Motor neuron (in vitro differentiated cells): Measurements from ENCODE around the gene ARMH3. TPM values are rescaled to one million over a fixed set of nuclear protein-coding genes. Genes with fewer than 3 reads are reported as not detected.
"Not testable (repeated sequence)": the region's sequence is repeated elsewhere in the genome, so short reads cannot be mapped to it uniquely, and the experiment has no call there.

Experiments used
- ATAC-seq, 8 experiments: fragments of 200-7000 bp; cut with Tn5 transposase; replicated peaks in 6 of 8; 2 replicates each; pipeline ENCODE4 v1.8.0; 2021; ENCODE audit warnings: mild to moderate bottlenecking in 8 of 8, moderate library complexity in 8 of 8
- H3K27ac ChIP-seq, 2 donors: fragments of 250-450 bp; sonication (Bioruptor Pico); 2 replicates each; pipeline ENCODE4 v1.9.0; 2021; ENCODE audit warnings: antibody characterized with exemption in 2 of 2, mild to moderate bottlenecking in 2 of 2, moderate library complexity in 1 of 2
- H3K4me1 ChIP-seq, 2 donors: fragments of 250-450 bp; sonication (Bioruptor Pico); replicated peaks in 1 of 2; 2 replicates each; pipeline ENCODE4 v1.6.1; 2021; ENCODE audit warnings: antibody characterized with exemption in 2 of 2, mild to moderate bottlenecking in 2 of 2, moderate library complexity in 1 of 2
- H3K4me3 ChIP-seq, 5 donors: fragments of 250-450 bp; sonication (Bioruptor Pico); 2 replicates each; pipeline ENCODE4 v1.9.0; 2021; ENCODE audit warnings: antibody characterized with exemption in 5 of 5, mild to moderate bottlenecking in 5 of 5, moderate library complexity in 4 of 5
- WGBS, 10 experiments: fragments of 450-650 bp; shearing (Covaris generic); methylation state at CpG; one replicate each; pipeline ENCODE4 v1.0.0; 2022; 5-methylcytosine and 5-hydroxymethylcytosine counted together
- in situ Hi-C, 9 experiments: fragments of 400-800 bp; cut with MboI; loops; one replicate each; pipeline ENCODE4 v1.15.0; 2021; ENCODE audit warnings: low sequenced_read_pairs in 9 of 9, low pct_unique_long_range_greater_than_20kb in 2 of 9; ENCODE audit not compliant: unreplicated experiment in 9 of 9
- total RNA-seq, 8 experiments: library from RNA; unstranded; fragments of 300-600 nt; gene quantifications; 2 replicates each; pipeline versions ENCODE4 v1.2.3 to v1.2.4, GENCODE V29; 2022

ARMH3 gene
- total RNA-seq, 8 experiments from 2014 or later: 5.5 to 18.3 (median 10.0) TPM

DNA sequence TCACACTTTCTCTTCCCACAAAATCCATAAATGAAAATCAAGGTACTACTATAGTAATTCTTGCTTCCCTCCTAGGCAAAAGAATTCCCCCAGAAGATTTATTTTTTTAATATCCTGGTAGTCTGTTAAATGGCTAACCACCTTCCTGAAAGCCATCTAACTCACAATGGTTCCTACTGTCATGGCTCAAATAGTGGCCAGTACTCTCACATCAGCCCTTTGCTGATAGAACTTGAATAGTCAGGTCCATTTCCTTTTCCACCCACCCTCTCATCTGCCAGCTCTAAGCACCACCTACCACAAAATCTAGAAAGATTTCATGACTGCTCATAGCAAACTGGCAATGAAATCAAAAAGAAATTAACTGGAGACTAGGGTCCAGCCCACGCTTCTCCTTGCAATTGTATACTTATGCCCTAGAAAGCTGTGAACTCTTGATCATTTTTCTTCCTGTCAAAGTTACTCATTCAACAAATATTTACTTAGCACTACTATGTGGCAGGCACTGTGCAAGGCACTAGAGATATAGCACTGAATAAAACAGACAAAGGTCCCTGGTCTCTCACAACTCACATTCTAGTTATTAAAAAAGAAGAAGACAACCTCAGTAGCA, 60.4 kb downstream of the ARMH3 start:
- no peaks in the 10 kb centered on the region for H3K4me1 ChIP-seq
- H3K4me3 ChIP-seq: no peak overlapping the region
- WGBS, 10 experiments: 0 to 100% (median 88%) methylated on average over 1 of the region's 1 CpG; no CpG with 5 or more reads in 5 of the 10 experiments
- peak in 1 of 8 experiments; percentile 54 for ATAC-seq
- H3K27ac ChIP-seq: no peak overlapping the region
- in situ Hi-C loops: no loop called here

GRCh38 chr10:101993651-101994200, 62.2 kb downstream of the ARMH3 start:
- WGBS, 10 experiments: 78 to 100% (median 99%) methylated on average over 1 to 4 of the region's 5 CpGs
- Histone ChIP-seq H3K4me3 (no peak overlapping the region), H3K4me1 (no peaks in the 10 kb centered on the region), H3K27ac (no peak overlapping the region)
- ATAC-seq: no peak
- in situ Hi-C loops: no loop called here

DNA sequence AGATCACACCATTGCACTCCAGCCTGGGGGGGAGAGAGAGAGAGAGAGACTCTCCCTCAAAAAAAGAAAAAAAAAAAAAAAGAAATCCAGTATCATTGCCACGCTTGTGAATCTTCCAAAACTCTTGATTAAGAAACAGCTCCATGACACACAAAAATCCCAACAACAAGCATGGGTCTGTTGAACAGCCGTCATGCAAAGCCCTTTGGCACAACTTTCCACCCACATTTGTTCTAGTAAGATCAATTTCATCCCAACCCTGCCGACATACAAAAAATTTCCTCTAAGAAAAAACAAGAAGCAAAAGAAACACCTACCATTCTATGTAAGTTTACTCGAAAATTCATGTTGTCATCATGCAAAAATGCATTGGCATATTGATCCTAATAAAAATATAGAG, 62.8 kb downstream of the ARMH3 start:
- Histone ChIP-seq H3K4me3 (no peak overlapping the region), H3K27ac (no peak overlapping the region), H3K4me1 (no peaks in the 10 kb centered on the region)
- WGBS, 10 experiments: 79 to 100% (median 94%) methylated on average over 1 to 4 of the region's 4 CpGs; no CpG with 5 or more reads in 1 of the 10 experiments
- in situ Hi-C loops: no loop called here
- ATAC-seq: no peak

- in situ Hi-C loops: no loop called here
- H3K4me3 ChIP-seq: no peak overlapping the region
- ATAC-seq: no peak
- no peak overlapping the region for H3K27ac ChIP-seq
- H3K4me1 ChIP-seq: no peaks in the 10 kb centered on the region
- WGBS, 10 experiments: 50 to 100% (median 80%) methylated on average over 1 to 3 of the region's 3 CpGs; no CpG with 5 or more reads in 1 of the 10 experiments
Observed at GRCh38 chr10:101987136-101987535, 68.8 kb downstream of the ARMH3 start.

DNA sequence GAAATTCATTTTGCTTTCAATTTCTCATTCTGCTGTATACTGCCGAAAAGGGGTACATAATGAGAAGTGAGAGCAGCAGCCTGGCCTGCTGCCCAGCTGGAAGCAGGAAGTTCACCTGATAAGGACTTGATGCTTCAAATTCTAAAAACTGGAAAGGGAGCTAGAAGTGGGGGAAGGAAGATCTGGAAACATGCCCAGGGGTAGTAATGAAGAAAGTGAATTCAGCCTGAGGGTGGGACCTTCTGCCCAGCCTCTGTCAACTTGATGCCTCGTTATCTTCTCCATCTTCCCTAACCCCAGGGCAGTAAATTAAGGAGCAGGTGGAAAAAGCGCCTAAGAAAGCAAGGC, 69.4 kb downstream of the ARMH3 start:
- no peaks in the 10 kb centered on the region for H3K4me1 ChIP-seq
- no peak overlapping the region for H3K27ac ChIP-seq
- WGBS, 10 experiments: 65 to 100% (median 95%) methylated on average over 1 to 3 of the region's 3 CpGs; no CpG with 5 or more reads in 1 of the 10 experiments
- in situ Hi-C loops: no loop called here
- no peak for ATAC-seq
- no peak overlapping the region for H3K4me3 ChIP-seq

DNA sequence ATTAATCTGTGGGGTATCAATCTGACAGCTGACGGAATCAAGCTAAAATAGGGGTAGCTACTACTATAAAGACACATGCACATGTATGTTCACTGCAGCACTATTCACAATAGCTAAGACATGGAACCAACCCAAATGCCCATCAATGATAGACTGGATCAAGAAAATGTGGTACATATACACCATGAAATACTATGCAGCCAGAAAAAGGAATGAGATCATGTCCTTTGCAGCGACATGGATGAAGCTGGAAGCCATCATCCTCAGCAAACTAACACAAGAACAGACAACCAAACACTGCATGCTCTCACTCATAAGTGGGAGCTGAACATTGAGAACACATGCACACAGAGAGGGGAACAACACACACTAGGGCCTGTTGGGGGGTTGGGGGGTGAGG, 75.3 kb downstream of the ARMH3 start:
- H3K27ac ChIP-seq, H3K4me1 ChIP-seq, ATAC-seq, H3K4me3 ChIP-seq, in situ Hi-C loops: not testable (repeated sequence)
- WGBS, 10 experiments: 88 to 100% (median 100%) methylated on average over 1 of the region's 2 CpGs; no CpG with 5 or more reads in 4 of the 10 experiments

DNA sequence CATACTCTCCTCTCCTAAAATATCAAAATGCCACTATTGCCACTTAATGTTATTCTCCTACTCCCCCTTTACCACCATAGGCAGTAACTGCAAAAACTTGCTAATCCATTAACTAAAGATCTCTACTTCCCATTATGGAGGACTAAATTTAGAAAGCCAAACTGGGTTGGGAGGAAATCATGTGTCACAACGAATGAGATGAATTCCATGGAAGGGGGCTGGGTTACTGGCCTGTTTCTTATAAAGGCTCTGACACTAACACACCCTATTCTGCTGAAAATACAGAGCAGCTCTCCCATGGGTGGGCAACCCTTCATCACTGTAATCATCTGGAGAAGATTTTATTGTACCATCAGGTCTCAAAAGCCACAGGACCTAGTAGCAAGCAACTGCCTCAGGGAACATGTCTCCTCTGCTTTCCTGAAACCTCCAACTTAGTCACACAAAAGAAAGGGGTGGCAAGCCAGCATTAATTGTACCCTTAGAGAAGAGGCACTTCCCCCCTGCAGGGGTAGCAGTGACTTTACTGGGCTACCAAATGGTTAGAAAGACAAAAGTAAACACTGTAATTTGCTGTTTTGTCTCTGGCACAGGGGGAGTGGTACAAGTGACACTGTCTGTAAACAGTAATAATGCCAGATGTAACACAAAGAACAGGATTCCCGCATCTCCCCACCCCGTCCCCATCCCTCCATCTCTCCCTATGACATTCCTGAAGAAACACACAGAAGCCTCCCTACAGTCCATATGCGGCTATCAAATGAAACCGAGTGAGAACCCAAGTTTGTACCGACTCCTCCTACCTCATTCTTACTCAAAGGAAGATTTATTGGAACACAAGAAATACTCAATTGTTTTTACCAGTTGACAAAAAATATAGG, 81.6 kb downstream of the ARMH3 start:
- 24 to 71% (median 61%) methylated on average over 1 to 5 of the region's 6 CpGs for WGBS, 10 experiments
- peak; percentile 19 to 93 (median 54) for ATAC-seq
- Histone ChIP-seq H3K4me3 (no peak overlapping the region), H3K27ac (no peak overlapping the region), H3K4me1 (no peaks in the 10 kb centered on the region)
- in situ Hi-C loops: no loop called here

DNA sequence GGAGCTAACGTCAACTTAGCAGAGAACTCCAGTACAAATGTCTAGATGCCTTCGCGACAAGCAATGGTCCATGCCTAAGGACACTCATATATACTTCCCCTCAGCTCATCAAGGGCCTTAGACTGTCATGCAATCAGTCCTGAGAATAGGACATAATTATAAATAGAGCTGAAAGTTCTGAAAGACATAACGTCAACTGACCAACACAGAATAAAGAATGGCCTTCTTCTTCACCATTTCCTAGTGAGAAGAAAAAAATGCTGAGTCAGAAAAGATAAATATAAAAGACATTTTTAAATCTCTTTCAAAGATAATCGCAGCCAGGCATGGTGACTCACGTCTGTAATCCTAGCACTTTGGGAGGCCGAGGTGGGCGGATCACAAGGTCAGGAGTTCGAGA, 83.2 kb downstream of the ARMH3 start:
- whole genome bisulfite sequencing, 10 experiments: 72 to 100% (median 88%) methylated on average over 1 to 8 of the region's 9 CpGs; no CpG with 5 or more reads in 1 of the 10 experiments

GRCh38 chr10:101969412-101969922, 86.5 kb downstream of the ARMH3 start:
- in situ Hi-C loops: no loop called here
- WGBS, 10 experiments: 38 to 94% (median 77%) methylated on average over 2 to 4 of the region's 4 CpGs; no CpG with 5 or more reads in 2 of the 10 experiments
- Histone ChIP-seq H3K4me3 (no peak overlapping the region), H3K27ac (no peak overlapping the region), H3K4me1 (no peaks in the 10 kb centered on the region)
- peak in 1 of 8 experiments; percentile 75 for ATAC-seq

More for the DNA sequence above, 83.2 kb downstream of the ARMH3 start:
- Histone ChIP-seq H3K27ac (no peak overlapping the region), H3K4me3 (no peak overlapping the region), H3K4me1 (no peaks in the 10 kb centered on the region)
- in situ Hi-C loops: no loop called here
- ATAC-seq: no peak

DNA sequence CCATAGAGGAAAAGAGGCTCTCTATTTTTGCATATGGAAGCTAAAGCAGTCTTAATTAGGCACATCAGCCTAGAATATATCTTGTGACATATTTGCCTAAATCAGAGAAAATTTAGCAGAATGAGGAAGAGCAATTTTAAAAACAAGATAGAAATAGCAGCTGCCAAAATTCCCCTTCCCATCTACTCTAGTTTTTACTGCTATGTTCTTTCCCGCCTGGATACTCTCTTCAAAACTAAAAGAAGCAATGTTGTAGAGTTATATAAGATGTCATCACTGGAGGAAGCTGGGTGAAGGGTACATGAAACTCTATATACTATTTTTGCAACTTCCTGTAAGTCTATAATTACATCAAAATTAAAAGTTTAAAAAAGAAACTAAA, 87.0 kb downstream of the ARMH3 start:
- WGBS, 10 experiments: 90 to 100% (median 100%) methylated on average over 1 of the region's 1 CpG; no CpG with 5 or more reads in 3 of the 10 experiments
- in situ Hi-C loops: no loop called here
- no peak for ATAC-seq
- no peaks in the 10 kb centered on the region for H3K4me1 ChIP-seq
- no peak overlapping the region for H3K4me3 ChIP-seq
- no peak overlapping the region for H3K27ac ChIP-seq

DNA sequence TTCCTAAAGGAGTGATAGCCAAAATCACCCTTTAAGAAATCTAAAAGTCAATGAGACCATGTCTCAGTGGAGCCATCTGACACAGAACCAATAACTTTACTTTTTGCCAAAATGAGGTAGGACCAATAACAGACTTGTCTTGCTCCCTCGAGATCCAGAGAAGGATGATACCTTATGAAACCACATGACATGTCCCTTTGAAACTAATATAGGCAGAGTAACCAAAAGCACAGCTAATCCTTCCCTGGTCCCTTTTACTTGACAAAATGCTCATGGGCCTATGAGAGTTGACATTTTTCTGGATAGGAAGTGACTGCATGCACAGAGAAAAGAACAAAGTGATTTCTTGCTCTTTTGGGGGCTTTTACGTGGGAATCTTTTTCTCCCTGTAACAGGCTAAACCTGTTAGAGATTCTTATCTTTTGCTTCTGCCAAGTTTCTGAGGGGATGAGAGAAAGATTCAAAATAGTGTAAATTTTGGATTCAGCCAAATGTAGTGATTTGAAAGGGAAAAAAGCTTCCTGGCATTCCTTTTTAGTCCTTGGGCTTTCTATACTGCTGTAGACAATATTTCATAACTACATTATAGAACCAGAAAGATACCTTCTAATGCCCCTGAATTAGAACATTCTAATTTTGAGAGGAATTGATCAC, 87.6 kb downstream of the ARMH3 start:
- no peaks in the 10 kb centered on the region for H3K4me1 ChIP-seq

GRCh38 chr10:101967713-101968112, 88.3 kb downstream of the ARMH3 start:
- Histone ChIP-seq H3K27ac (no peak overlapping the region), H3K4me3 (no peak overlapping the region), H3K4me1 (no peaks in the 10 kb centered on the region)
- no peak for ATAC-seq
- in situ Hi-C loops: no loop called here
- WGBS, 10 experiments: 50 to 79% (median 64%) methylated on average over 2 to 3 of the region's 3 CpGs; no CpG with 5 or more reads in 7 of the 10 experiments

More for the DNA sequence above, 87.6 kb downstream of the ARMH3 start:
- H3K4me3 ChIP-seq: no peak overlapping the region
- in situ Hi-C loops: no loop called here
- H3K27ac ChIP-seq: no peak overlapping the region
- no peak for ATAC-seq
- WGBS, 10 experiments: 67 to 100% (median 94%) methylated on average over 1 to 2 of the region's 2 CpGs; no CpG with 5 or more reads in 2 of the 10 experiments

GRCh38 chr10:101967119-101967518, 88.9 kb downstream of the ARMH3 start:
- WGBS, 10 experiments: 67 to 100% (median 93%) methylated on average over 1 to 2 of the region's 2 CpGs; no CpG with 5 or more reads in 2 of the 10 experiments
- Histone ChIP-seq H3K4me3 (no peak overlapping the region), H3K4me1 (no peaks in the 10 kb centered on the region), H3K27ac (no peak overlapping the region)
- no peak for ATAC-seq
- in situ Hi-C loops: no loop called here
